ENCODE measurements around the gene TCL1A. TPM values are rescaled to one million over a fixed set of nuclear protein-coding genes. Genes with fewer than 3 reads are reported as not detected.
"Not testable (repeated sequence)": the region's sequence is repeated elsewhere in the genome, so short reads cannot be mapped to it uniquely, and the experiment has no call there.

The TCL1A gene
- total RNA-seq, 1 experiment from 2014 or later, result not detected

DNA sequence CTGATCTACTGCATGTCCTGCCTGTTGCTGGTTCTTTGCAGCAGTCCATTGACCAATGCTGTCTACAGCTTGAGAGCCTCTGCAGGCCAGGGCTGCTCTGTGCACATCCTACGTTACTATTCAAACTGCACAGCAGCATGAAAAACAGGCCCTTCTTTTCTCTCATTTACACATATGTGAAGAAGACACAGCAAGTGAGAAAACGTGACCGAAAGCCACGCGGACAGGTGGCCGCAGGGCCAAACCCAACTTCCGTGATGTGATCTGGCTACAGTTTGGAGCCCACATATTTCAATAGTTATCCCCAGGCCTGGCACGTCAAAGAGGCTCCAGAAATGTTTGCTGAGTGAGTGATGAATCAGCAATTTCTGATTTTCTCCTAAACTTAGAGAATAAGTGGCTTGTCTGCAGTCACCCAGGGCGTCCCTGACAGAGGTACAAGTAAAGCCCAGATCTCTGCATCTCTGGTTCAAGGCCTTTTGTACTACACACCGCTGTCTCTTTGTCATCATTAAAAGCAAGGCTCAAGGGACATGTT is 45.6 kb downstream of the TCL1A start:
- TF ChIP-seq, protein P1, sequence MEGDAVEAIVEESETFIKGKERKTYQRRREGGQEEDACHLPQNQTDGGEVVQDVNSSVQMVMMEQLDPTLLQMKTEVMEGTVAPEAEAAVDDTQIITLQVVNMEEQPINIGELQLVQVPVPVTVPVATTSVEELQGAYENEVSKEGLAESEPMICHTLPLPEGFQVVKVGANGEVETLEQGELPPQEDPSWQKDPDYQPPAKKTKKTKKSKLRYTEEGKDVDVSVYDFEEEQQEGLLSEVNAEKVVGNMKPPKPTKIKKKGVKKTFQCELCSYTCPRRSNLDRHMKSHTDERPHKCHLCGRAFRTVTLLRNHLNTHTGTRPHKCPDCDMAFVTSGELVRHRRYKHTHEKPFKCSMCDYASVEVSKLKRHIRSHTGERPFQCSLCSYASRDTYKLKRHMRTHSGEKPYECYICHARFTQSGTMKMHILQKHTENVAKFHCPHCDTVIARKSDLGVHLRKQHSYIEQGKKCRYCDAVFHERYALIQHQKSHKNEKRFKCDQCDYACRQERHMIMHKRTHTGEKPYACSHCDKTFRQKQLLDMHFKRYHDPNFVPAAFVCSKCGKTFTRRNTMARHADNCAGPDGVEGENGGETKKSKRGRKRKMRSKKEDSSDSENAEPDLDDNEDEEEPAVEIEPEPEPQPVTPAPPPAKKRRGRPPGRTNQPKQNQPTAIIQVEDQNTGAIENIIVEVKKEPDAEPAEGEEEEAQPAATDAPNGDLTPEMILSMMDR (IDR thresholded peaks at IDR 0.05; ENCODE audit: unreplicated experiment), result no peak
- intact Hi-C loops (cut with micrococcal nuclease; ENCODE audit: unreplicated experiment), result no loop called here
- no TSS peak for BruUV-seq (replicated peaks)
- H3K9me3 Mint-ChIP-seq (ENCODE audit: low read depth, unreplicated experiment), result no peaks in the 10 kb centered on the region
- no peak for DNase-seq
- peaks cover 87% of the 10 kb centered on the region for H3K27me3 Mint-ChIP-seq (ENCODE audit: unreplicated experiment)
- H3K36me3 Mint-ChIP-seq (ENCODE audit: insufficient read depth, unreplicated experiment), result no peaks in the 10 kb centered on the region
- no peak overlapping the region for H3K4me3 Mint-ChIP-seq (ENCODE audit: low read depth, unreplicated experiment)
- no peak overlapping the region for H3K27ac Mint-ChIP-seq (ENCODE audit: unreplicated experiment)
- peaks cover under 1% of the 10 kb centered on the region for H3K4me1 Mint-ChIP-seq (ENCODE audit: low read depth, unreplicated experiment)
- CTCF ChIA-PET, result no interaction called here

DNA sequence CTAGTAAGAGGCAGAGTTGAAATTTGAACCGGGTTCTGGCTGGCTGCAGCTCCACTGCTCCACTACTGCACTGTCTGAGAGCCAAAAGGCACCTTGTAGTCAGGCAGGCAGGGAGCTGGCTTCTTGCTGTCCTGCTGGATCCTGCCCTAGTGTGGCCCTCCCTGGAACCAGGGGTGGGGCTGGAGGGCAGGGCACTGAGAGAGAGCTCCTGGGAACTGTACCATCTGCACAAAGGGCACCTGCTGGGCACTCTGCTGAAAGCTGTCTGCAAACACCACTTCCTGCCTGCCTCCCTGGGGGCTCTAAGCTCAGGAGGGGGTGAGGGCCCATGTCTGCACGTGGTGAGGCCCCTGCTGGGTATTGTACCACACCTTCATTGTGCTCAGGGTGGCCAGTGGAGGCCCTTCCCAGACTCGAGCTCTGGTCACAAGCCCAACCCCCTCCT is 46.7 kb downstream of the TCL1A start:
- no peak for DNase-seq
- Mint-ChIP-seq H3K27ac (ENCODE audit: unreplicated experiment) (no peak overlapping the region), H3K4me3 (ENCODE audit: low read depth, unreplicated experiment) (no peak overlapping the region), H3K4me1 (ENCODE audit: low read depth, unreplicated experiment) (peaks cover 8% of the 10 kb centered on the region), H3K27me3 (ENCODE audit: unreplicated experiment) (peaks cover 84% of the 10 kb centered on the region), H3K9me3 (ENCODE audit: low read depth, unreplicated experiment) (no peaks in the 10 kb centered on the region), H3K36me3 (ENCODE audit: insufficient read depth, unreplicated experiment) (no peaks in the 10 kb centered on the region)
- intact Hi-C loops (cut with micrococcal nuclease; ENCODE audit: unreplicated experiment), result no loop called here
- TF ChIP-seq, protein P1 (IDR thresholded peaks at IDR 0.05; ENCODE audit: unreplicated experiment), result no peak
- CTCF ChIA-PET, result interaction anchor here (0.6 kb wide), 1 partner anchor 383 kb away, joined by 5 read pairs; no protein-coding TSS in a partner anchor
- BruUV-seq (replicated peaks), result no TSS peak

DNA sequence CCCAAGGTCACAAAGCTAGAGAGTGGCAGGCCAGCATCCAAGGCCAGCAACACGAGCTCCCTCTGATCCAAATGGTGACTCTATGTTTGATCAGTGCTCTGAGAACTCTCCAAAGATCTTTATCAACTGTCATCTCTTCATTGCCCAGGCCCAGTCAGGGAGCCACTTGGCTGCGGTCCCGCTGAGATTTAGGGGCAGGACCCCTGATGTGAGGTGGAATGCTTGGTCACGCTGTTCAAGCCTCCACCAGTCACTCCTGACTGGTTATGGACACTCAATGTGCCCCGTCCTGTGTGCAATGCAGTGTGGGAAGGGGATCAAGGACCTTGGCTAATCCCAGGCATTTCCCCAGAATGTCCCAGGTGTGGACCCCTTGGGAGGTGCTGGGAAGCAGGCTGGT is 47.5 kb downstream of the TCL1A start:
- H3K27me3 Mint-ChIP-seq (ENCODE audit: unreplicated experiment), result peaks cover 86% of the 10 kb centered on the region
- CTCF ChIA-PET, result no interaction called here

DNA sequence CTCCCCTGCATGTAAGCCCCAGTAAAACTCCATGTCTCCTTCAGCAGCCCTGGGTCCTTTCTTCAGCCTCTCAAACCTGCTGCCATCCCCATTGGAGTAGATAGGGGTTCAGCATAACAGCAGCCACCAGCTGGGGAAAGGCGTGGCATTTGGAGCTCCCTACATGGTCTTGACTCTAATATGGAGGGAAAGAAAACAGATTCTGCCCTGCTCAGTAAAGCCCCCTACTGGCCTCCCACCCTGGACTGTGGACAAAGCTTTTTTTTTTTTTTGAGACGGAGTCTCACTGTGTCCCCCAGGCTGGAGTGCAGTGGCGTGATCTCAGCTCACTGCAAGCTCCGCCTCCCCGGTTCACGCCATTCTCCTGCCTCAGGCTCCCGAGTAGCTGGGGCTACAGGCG is 48.4 kb downstream of the TCL1A start:
- H3K4me1 Mint-ChIP-seq (ENCODE audit: low read depth, unreplicated experiment); H3K36me3 Mint-ChIP-seq (ENCODE audit: insufficient read depth, unreplicated experiment); H3K9me3 Mint-ChIP-seq (ENCODE audit: low read depth, unreplicated experiment); intact Hi-C loops (cut with micrococcal nuclease; ENCODE audit: unreplicated experiment); H3K4me3 Mint-ChIP-seq (ENCODE audit: low read depth, unreplicated experiment); H3K27ac Mint-ChIP-seq (ENCODE audit: unreplicated experiment); DNase-seq; BruUV-seq (replicated peaks): not testable (repeated sequence)
- H3K27me3 Mint-ChIP-seq (ENCODE audit: unreplicated experiment), result peaks cover 86% of the 10 kb centered on the region
- CTCF ChIA-PET, result interaction anchor here (0.6 to 0.7 kb wide), 3 partner anchors 9 to 51 kb away, joined by 3 to 5 read pairs (median 4); no protein-coding TSS in a partner anchor

More for the DNA sequence above, 47.5 kb downstream of the TCL1A start:
- TF ChIP-seq, protein P1 (IDR thresholded peaks at IDR 0.05; ENCODE audit: unreplicated experiment), result no peak
- Mint-ChIP-seq H3K4me3 (ENCODE audit: low read depth, unreplicated experiment) (no peak overlapping the region), H3K27ac (ENCODE audit: unreplicated experiment) (no peak overlapping the region), H3K4me1 (ENCODE audit: low read depth, unreplicated experiment) (peaks cover 8% of the 10 kb centered on the region), H3K36me3 (ENCODE audit: insufficient read depth, unreplicated experiment) (no peaks in the 10 kb centered on the region), H3K9me3 (ENCODE audit: low read depth, unreplicated experiment) (no peaks in the 10 kb centered on the region)
- BruUV-seq (replicated peaks), result no TSS peak
- intact Hi-C loops (cut with micrococcal nuclease; ENCODE audit: unreplicated experiment), result no loop called here
- DNase-seq, result no peak

DNA sequence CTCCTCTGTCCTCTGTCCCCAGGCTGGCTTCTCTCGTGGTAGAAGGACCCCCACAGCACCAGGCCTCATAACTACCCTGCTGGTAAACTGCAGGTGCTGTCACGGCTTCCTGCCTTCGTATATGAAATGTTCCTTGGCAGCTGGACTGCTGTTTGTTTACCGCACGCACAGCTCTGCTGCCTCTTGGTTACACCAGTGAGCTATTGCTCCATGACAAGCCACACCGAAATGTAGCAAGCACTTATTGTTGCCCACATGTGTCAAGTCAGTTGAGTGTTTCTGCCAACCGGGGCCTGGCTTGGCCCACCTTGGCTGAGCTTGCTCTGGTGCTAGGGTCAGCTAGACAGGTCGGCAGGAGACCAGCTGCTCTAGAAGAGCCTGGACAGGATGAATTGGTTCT is 49.4 kb downstream of the TCL1A start:
- Mint-ChIP-seq H3K4me3 (ENCODE audit: low read depth, unreplicated experiment) (no peak overlapping the region), H3K9me3 (ENCODE audit: low read depth, unreplicated experiment) (no peaks in the 10 kb centered on the region), H3K36me3 (ENCODE audit: insufficient read depth, unreplicated experiment) (no peaks in the 10 kb centered on the region), H3K4me1 (ENCODE audit: low read depth, unreplicated experiment) (peaks cover 8% of the 10 kb centered on the region), H3K27me3 (ENCODE audit: unreplicated experiment) (peaks cover 81% of the 10 kb centered on the region), H3K27ac (ENCODE audit: unreplicated experiment) (no peak overlapping the region)
- BruUV-seq (replicated peaks), result no TSS peak
- intact Hi-C loops (cut with micrococcal nuclease; ENCODE audit: unreplicated experiment), result no loop called here
- TF ChIP-seq, protein P1 (IDR thresholded peaks at IDR 0.05; ENCODE audit: unreplicated experiment), result no peak
- CTCF ChIA-PET, result no interaction called here
- no peak for DNase-seq
